GM10266 (cell line): ENCODE measurements around the gene SPACA6.

Experiments
- DNase-seq: peaks from one replicate; pipeline ENCODE4 v3.0.0; 2012; ENCODE audit errors: extremely low spot score
- TF ChIP-seq, protein P1 (sequence below): IDR thresholded peaks from 2 replicates; pipeline ENCODE4 v1.5.1; 2012; ENCODE audit warnings: mild to moderate bottlenecking, low read depth; ENCODE audit not compliant: control insufficient read depth, insufficient read depth; ENCODE audit errors: missing control alignments

Gene SPACA6

GRCh38 chr19:51689751-51690453, 3.2 kb upstream of the SPACA6 start:
- TF ChIP-seq, protein P1, sequence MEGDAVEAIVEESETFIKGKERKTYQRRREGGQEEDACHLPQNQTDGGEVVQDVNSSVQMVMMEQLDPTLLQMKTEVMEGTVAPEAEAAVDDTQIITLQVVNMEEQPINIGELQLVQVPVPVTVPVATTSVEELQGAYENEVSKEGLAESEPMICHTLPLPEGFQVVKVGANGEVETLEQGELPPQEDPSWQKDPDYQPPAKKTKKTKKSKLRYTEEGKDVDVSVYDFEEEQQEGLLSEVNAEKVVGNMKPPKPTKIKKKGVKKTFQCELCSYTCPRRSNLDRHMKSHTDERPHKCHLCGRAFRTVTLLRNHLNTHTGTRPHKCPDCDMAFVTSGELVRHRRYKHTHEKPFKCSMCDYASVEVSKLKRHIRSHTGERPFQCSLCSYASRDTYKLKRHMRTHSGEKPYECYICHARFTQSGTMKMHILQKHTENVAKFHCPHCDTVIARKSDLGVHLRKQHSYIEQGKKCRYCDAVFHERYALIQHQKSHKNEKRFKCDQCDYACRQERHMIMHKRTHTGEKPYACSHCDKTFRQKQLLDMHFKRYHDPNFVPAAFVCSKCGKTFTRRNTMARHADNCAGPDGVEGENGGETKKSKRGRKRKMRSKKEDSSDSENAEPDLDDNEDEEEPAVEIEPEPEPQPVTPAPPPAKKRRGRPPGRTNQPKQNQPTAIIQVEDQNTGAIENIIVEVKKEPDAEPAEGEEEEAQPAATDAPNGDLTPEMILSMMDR = no peak
- DNase-seq = peak; percentile 41

GRCh38 chr19:51690454-51691073, 2.6 kb upstream of the SPACA6 start:
- TF ChIP-seq, protein P1 = no peak
- peak; percentile 91 for DNase-seq

DNA sequence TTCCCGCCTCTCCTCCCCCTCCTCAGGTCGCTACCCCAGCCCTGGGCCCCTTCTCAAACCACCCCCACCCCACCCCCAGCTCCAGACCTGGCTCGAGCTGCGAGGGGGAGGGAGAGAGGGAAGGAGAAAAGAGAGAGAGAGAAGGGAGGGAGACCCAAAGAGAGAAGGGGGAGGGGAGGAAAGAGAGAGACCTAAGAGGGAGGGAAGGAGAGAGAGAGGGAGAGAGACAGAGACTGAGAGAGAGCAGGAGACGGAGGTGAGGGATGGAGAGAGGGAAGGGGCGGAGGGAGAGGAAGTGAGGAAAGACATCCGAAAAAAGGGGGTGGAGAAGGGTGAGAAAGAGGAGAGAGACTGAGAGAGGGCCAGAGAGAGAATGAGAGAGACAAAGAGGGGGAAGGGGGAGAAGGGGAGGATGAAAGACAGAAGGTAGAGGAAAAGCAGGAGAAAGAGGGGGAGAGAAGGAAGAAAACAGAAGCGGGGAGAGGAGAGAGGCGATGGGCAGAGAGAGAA, 2.0 kb upstream of the SPACA6 start:
- TF ChIP-seq, protein P1 = no peak
- DNase-seq = peak; percentile 10

- TF ChIP-seq, protein P1 = no peak
- peak; percentile 15 for DNase-seq
Observed at GRCh38 chr19:51691584-51692428, 1.3 kb upstream of the SPACA6 start.

- DNase-seq = no peak
- TF ChIP-seq, protein P1 = no peak
Observed at GRCh38 chr19:51692468-51692867, 662 bp upstream of the SPACA6 start.

DNA sequence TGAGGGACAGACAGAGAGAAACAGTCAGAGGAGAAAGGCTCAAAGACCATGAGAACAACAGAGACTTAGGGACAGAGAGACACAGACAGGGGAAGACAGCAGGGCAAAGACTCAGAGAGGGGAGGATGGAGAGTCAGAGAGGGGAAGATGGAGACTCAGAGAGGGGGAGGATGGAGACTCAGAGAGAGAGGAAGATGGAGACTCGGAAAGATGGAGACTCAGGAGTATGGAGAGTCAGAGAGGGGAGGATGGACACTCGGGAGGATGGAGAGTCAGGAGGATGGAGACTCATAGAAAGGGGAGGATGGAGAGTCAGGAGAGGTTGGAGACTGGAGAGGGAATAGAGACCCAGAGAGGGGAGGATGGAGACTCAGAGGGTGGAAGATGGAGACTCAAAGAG, 689 bp downstream of the SPACA6 start:
- no peak for DNase-seq
- TF ChIP-seq, protein P1 = no peak
